ENCODE data around the gene PSMB8. TPM values are rescaled to one million over a fixed set of nuclear protein-coding genes. Genes with fewer than 3 reads are reported as not detected.
A peak's percentile ranks its signal among the peaks of the same experiment; 100 is the strongest.
"Not testable (repeated sequence)": the region's sequence is repeated elsewhere in the genome, so short reads cannot be mapped to it uniquely, and the experiment has no call there.

The PSMB8 gene
- total RNA-seq, 1 donor from 2014 or later: 45.5 TPM

DNA sequence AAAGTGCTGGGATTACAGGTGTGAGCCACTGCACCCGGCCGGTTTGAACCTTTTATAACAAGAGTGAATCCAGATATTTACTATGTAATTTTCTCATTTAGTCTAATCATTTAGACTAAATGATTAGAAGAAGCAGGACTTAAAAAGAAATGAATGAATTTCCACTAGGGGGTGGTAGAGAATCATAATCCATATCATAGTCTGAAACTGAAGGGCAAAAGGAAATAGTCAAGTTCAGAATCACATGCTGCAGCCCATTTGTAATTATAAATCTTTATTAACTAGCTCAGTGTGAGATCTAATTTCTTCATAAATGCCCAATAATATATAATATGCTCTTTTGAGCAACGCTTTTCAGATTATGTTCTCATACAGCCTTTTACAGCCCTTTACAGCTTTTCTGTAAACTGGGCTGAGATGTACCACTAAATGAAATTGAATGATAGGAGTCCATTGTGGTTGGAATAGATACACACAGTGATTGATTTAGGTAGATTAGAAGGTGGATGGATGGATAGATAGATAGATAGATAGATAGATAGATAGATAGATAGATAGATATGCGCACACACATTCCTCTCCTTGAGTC lies 41.9 kb upstream of the PSMB8 start:
- Histone ChIP-seq H3K79me2 (ENCODE audit: insufficient read depth, low read length) (no peaks in the 10 kb centered on the region), H3K4me2 (ENCODE audit: low read length) (no peak overlapping the region), H3K36me3 (ENCODE audit: insufficient read depth, low read length) (no peaks in the 10 kb centered on the region), H3K4me1 (ENCODE audit: insufficient read depth, low read length) (peaks cover 7% of the 10 kb centered on the region), H2AFZ (ENCODE audit: low read depth, low read length) (no peak overlapping the region), H3K9me3 (ENCODE audit: insufficient read depth, low read depth, low read length) (no peaks in the 10 kb centered on the region), H4K20me1 (ENCODE audit: insufficient read depth, low read length) (no peaks in the 10 kb centered on the region), H3K4me3 (ENCODE audit: insufficient read depth, low read depth, low read length) (no peak overlapping the region), H3K27me3 (ENCODE audit: insufficient read depth, low read length) (peaks cover 3% of the 10 kb centered on the region), H3K27ac (ENCODE audit: low read depth, low read length) (no peak overlapping the region), H3K9ac (ENCODE audit: low read length) (no peak overlapping the region)
- H3K4me3 Mint-ChIP-seq (ENCODE audit: unreplicated experiment): no peak overlapping the region
- TF ChIP-seq, protein P1, sequence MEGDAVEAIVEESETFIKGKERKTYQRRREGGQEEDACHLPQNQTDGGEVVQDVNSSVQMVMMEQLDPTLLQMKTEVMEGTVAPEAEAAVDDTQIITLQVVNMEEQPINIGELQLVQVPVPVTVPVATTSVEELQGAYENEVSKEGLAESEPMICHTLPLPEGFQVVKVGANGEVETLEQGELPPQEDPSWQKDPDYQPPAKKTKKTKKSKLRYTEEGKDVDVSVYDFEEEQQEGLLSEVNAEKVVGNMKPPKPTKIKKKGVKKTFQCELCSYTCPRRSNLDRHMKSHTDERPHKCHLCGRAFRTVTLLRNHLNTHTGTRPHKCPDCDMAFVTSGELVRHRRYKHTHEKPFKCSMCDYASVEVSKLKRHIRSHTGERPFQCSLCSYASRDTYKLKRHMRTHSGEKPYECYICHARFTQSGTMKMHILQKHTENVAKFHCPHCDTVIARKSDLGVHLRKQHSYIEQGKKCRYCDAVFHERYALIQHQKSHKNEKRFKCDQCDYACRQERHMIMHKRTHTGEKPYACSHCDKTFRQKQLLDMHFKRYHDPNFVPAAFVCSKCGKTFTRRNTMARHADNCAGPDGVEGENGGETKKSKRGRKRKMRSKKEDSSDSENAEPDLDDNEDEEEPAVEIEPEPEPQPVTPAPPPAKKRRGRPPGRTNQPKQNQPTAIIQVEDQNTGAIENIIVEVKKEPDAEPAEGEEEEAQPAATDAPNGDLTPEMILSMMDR (IDR thresholded peaks at IDR 0.05; ENCODE audit: insufficient read depth, low read depth, low read length): peak; percentile 52
- no peak for TF ChIP-seq EZH2 (IDR thresholded peaks at IDR 0.05; ENCODE audit: insufficient read depth, low read length)
- FAIRE-seq: no peak
- no peaks in the 10 kb centered on the region for H3K36me3 Mint-ChIP-seq (ENCODE audit: low read depth, unreplicated experiment)
- H3K27ac Mint-ChIP-seq (ENCODE audit: unreplicated experiment): no peak overlapping the region
- H3K27me3 Mint-ChIP-seq (ENCODE audit: low read depth, unreplicated experiment): no peaks in the 10 kb centered on the region
- H3K4me1 Mint-ChIP-seq (ENCODE audit: low read depth, unreplicated experiment): peaks cover 3% of the 10 kb centered on the region
- no peaks in the 10 kb centered on the region for H3K9me3 Mint-ChIP-seq (ENCODE audit: unreplicated experiment)
- DNase-seq (ENCODE audit: low read depth): peak; percentile 49

DNA sequence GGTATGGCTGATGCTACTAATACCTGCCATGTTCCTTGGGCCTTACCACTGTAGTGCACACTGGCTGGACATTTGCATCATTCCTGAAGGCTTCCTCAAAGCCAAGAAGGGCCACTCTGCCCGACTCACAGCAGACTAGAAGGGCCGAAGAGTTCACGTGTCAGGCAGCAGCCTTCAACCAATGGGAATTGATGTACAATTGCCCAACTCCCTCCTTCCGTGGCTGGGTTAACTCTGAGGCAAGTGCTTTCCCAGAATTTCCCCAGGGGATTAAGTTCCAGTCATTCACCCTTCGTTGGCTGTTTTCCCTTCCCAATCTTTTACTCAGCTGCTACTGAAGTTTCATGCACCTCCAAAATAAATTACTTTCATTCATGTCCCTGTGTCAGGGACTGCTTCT lies 39.9 kb upstream of the PSMB8 start:
- no peaks in the 10 kb centered on the region for H3K27me3 Mint-ChIP-seq (ENCODE audit: low read depth, unreplicated experiment)
- Histone ChIP-seq H3K27me3 (ENCODE audit: insufficient read depth, low read length) (peaks cover 22% of the 10 kb centered on the region), H2AFZ (ENCODE audit: low read depth, low read length) (no peak overlapping the region), H3K4me3 (ENCODE audit: insufficient read depth, low read depth, low read length) (no peak overlapping the region), H4K20me1 (ENCODE audit: insufficient read depth, low read length) (no peaks in the 10 kb centered on the region), H3K4me1 (ENCODE audit: insufficient read depth, low read length) (peaks cover 7% of the 10 kb centered on the region), H3K9me3 (ENCODE audit: insufficient read depth, low read depth, low read length) (no peaks in the 10 kb centered on the region), H3K27ac (ENCODE audit: low read depth, low read length) (no peak overlapping the region), H3K9ac (ENCODE audit: low read length) (no peak overlapping the region), H3K36me3 (ENCODE audit: insufficient read depth, low read length) (no peaks in the 10 kb centered on the region), H3K79me2 (ENCODE audit: insufficient read depth, low read length) (no peaks in the 10 kb centered on the region), H3K4me2 (ENCODE audit: low read length) (no peak overlapping the region)
- FAIRE-seq (no peak), DNase-seq (ENCODE audit: low read depth) (peak; percentile 6)
- no peaks in the 10 kb centered on the region for H3K36me3 Mint-ChIP-seq (ENCODE audit: low read depth, unreplicated experiment)
- H3K4me3 Mint-ChIP-seq (ENCODE audit: unreplicated experiment): no peak overlapping the region
- no peak for TF ChIP-seq EZH2 (IDR thresholded peaks at IDR 0.05; ENCODE audit: insufficient read depth, low read length)
- TF ChIP-seq, protein P1 (IDR thresholded peaks at IDR 0.05; ENCODE audit: insufficient read depth, low read depth, low read length): no peak
- H3K4me1 Mint-ChIP-seq (ENCODE audit: low read depth, unreplicated experiment): peaks cover 3% of the 10 kb centered on the region
- H3K27ac Mint-ChIP-seq (ENCODE audit: unreplicated experiment): no peak overlapping the region
- peaks cover 3% of the 10 kb centered on the region for H3K9me3 Mint-ChIP-seq (ENCODE audit: unreplicated experiment)

DNA sequence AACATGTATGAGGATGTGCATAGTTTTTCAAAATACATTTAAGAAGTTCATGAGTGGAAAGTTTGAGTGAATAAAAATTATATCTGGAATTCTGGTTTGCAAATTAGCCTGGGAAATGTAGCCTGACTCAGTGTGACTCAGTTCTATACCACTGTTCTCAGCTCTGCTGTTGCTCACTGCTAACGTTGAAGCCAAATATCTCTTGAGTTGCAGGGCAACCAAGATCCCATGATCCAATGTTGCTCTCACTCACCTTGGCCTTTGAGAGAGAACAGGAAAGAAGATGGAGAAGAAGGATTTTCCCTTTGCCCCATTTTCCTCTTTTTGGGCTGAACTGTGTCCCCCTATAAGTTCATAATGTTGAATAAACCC lies 39.0 kb upstream of the PSMB8 start:
- Histone ChIP-seq H3K9me3 (ENCODE audit: insufficient read depth, low read depth, low read length) (no peaks in the 10 kb centered on the region), H3K4me2 (ENCODE audit: low read length) (no peak overlapping the region), H2AFZ (ENCODE audit: low read depth, low read length) (no peak overlapping the region), H3K36me3 (ENCODE audit: insufficient read depth, low read length) (no peaks in the 10 kb centered on the region), H3K9ac (ENCODE audit: low read length) (no peak overlapping the region), H3K27me3 (ENCODE audit: insufficient read depth, low read length) (peaks cover 22% of the 10 kb centered on the region), H3K4me3 (ENCODE audit: insufficient read depth, low read depth, low read length) (no peak overlapping the region), H3K79me2 (ENCODE audit: insufficient read depth, low read length) (no peaks in the 10 kb centered on the region), H3K4me1 (ENCODE audit: insufficient read depth, low read length) (peaks cover 7% of the 10 kb centered on the region), H3K27ac (ENCODE audit: low read depth, low read length) (no peak overlapping the region), H4K20me1 (ENCODE audit: insufficient read depth, low read length) (no peaks in the 10 kb centered on the region)
- FAIRE-seq (no peak), DNase-seq (ENCODE audit: low read depth) (peak; percentile 36)
- peaks cover 3% of the 10 kb centered on the region for H3K4me1 Mint-ChIP-seq (ENCODE audit: low read depth, unreplicated experiment)
- H3K4me3 Mint-ChIP-seq (ENCODE audit: unreplicated experiment): no peak overlapping the region
- no peaks in the 10 kb centered on the region for H3K27me3 Mint-ChIP-seq (ENCODE audit: low read depth, unreplicated experiment)
- TF ChIP-seq, protein P1 (IDR thresholded peaks at IDR 0.05; ENCODE audit: insufficient read depth, low read depth, low read length): no peak
- TF ChIP-seq EZH2 (IDR thresholded peaks at IDR 0.05; ENCODE audit: insufficient read depth, low read length): no peak
- no peaks in the 10 kb centered on the region for H3K36me3 Mint-ChIP-seq (ENCODE audit: low read depth, unreplicated experiment)
- no peak overlapping the region for H3K27ac Mint-ChIP-seq (ENCODE audit: unreplicated experiment)
- H3K9me3 Mint-ChIP-seq (ENCODE audit: unreplicated experiment): peaks cover 3% of the 10 kb centered on the region

DNA sequence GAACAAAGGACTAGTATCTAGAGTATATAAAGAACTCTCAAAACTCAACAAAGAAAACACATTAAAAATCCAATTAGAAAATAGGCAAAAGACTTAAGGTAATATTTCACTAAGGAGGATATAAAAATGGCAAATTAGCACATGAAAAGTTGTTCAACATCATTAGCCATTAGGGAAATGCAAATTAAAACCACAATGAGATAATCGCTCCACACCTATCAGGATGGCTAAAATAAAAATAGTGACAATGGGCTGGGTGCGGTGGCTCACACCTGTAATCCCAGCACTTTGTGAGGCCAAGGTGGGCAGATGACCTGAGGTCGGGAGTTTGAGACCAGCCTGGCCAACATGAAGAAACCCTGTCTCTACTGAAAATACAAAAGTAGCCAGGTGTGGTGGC lies 37.1 kb upstream of the PSMB8 start:
- H3K9me3 Mint-ChIP-seq (ENCODE audit: unreplicated experiment); H3K9ac ChIP-seq (ENCODE audit: low read length); H4K20me1 ChIP-seq (ENCODE audit: insufficient read depth, low read length); H2AFZ ChIP-seq (ENCODE audit: low read depth, low read length); H3K4me1 Mint-ChIP-seq (ENCODE audit: low read depth, unreplicated experiment); H3K36me3 Mint-ChIP-seq (ENCODE audit: low read depth, unreplicated experiment); H3K79me2 ChIP-seq (ENCODE audit: insufficient read depth, low read length); H3K4me1 ChIP-seq (ENCODE audit: insufficient read depth, low read length); H3K27me3 Mint-ChIP-seq (ENCODE audit: low read depth, unreplicated experiment); H3K27ac Mint-ChIP-seq (ENCODE audit: unreplicated experiment); FAIRE-seq; H3K36me3 ChIP-seq (ENCODE audit: insufficient read depth, low read length); DNase-seq (ENCODE audit: low read depth); H3K9me3 ChIP-seq (ENCODE audit: insufficient read depth, low read depth, low read length); H3K4me2 ChIP-seq (ENCODE audit: low read length); H3K4me3 ChIP-seq (ENCODE audit: insufficient read depth, low read depth, low read length); H3K27ac ChIP-seq (ENCODE audit: low read depth, low read length); H3K4me3 Mint-ChIP-seq (ENCODE audit: unreplicated experiment): not testable (repeated sequence)
- peaks cover 28% of the 10 kb centered on the region for H3K27me3 ChIP-seq (ENCODE audit: insufficient read depth, low read length)
